Activated naive CD4-positive, alpha-beta T cell treated with Interleukin-2 at 50 U/mL for 16 hours (primary cell): ENCODE results near the gene LIPA.
"Not testable (repeated sequence)": the region's sequence is repeated elsewhere in the genome, so short reads cannot be mapped to it uniquely, and the experiment has no call there.

Experiments used
- DNase-seq: peaks from one replicate; pipeline ENCODE4 v3.0.0-alpha.2; 2020

LIPA gene

GRCh38 chr10:89251409-89252224 lies at the start of gene LIPA:
LIPA (minus strand) TSS chr10:89251775; CDS start chr10:89247648, 4,127 bp downstream.
- peak; percentile 97 for DNase-seq

DNA sequence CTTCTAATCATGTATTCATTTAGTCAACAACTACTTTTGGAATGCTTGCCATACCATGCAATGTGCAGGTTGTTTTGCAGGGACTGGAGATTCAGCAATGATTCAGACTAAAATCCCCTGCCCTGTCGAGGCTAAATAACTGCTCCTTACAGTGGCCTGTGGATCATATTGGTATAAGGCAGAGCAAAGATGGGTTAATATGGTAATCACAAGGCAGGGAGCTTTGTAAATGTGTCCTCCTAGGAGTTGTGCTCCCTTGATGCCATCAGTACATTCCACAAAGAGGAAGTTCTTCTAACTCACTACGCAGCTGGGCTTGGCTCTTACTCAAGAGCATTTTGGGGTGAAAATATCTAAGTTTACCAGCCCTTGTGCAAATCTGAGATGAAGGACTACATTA lies 49.7 kb upstream of the LIPA start:
- DNase-seq = no peak

DNA sequence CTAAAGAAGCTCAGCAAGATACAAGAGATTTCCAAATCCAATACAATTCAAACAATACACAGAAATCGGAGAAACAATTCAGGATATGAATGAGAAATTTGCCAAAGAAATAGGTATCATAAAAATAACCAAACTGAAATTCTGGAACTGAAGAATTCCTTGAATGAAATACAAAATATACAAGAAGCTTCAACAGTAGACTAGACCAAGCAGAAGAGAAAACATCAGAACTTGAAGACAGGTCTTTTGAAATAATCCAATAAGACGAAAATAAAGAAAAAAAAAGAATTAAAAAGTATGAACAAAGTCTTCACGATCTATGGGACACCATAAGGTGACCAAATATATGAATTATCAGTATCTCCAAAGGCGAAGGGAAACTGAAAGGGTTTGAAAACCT lies 47.5 kb upstream of the LIPA start:
- DNase-seq = no peak

GRCh38 chr10:89297791-89298190 lies 46.2 kb upstream of the LIPA start:
- DNase-seq = no peak

GRCh38 chr10:89297356-89297755 lies 45.8 kb upstream of the LIPA start:
- DNase-seq = no peak

- no peak for DNase-seq
Measured at GRCh38 chr10:89296220-89296648, 44.7 kb upstream of the LIPA start.

DNA sequence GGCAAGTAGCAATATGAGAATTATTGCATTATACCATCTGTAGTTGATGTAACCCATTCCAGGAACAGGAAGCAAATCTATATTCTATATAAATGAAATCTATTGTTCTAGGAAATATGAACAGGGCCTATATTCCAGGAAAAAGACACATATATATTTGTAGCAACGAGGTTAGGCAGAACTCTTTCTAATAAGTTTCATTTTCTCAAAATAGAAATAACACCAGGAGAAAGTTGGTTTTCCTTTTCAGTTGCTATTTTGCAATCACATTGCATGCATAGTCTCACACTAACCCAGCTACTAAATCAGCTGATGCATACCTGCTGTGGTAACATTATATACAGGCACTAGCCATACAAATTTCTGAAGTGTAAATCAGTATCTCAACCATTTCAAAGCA lies 44.0 kb upstream of the LIPA start:
- DNase-seq = no peak

GRCh38 chr10:89294721-89295239 lies 43.2 kb upstream of the LIPA start:
- no peak for DNase-seq

DNA sequence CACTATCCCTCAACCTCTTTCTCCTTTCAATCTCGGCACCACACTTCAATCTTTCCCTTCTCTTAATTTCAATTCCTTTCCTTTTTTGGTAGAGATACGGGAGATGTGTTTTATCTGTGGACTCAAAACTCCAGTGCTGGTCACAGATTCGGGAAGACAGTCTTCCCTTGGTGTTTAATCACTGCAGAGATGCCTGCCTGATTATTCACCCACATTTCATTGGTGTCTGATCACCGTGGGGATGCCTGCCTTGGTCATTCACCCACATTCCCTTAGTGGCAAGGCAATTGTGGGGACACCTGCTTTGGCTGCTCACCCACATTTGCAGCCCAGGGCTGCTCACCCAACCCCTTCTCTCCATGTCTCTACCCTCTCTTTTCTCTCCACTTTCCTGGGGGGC lies 33.7 kb upstream of the LIPA start:
- DNase-seq = not testable (repeated sequence)

DNA sequence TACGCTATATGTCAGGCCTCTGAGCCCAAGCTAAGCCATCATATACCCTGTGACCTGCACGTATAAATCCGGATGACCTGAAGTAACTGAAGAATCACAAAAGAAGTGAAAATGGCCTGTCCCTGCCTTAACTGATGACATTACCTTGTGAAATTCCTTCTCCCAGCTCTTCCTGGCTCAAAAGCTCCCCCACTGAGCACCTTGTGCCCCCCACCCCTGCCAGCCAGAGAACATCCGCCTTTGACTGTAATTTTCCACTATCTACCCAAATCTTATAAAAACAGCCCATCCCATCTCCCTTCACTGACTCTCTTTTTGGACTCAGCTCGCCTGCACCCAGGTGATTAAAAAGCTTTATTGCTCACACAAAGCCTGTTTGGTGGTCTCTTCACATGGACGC lies 33.1 kb upstream of the LIPA start:
- not testable (repeated sequence) for DNase-seq

DNA sequence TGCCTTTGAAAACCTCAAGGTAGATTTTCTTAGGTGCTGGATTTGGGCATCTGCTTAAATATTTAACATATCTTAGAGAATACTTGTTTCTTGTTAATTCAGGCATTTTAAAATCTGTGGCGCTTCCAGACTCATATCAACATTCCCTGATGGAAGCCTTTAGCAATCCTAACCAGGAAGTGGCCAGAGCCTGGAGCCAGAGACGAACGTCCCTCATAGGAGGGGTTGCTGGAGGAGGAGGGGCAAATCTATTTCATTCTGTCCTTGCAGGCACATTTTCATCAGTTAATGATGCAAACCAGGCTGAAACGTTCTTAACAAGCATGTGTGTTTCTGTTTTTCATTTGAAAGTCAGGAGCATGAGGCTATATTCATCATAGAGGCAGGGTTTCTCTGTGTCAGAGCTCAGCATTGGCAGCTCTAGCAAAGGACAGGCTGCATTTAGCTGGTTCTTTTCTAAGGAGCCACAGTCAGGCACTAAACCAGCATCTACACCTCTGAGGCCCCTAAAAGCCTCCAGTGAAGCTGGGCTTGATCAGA lies 32.4 kb upstream of the LIPA start:
- no peak for DNase-seq

GRCh38 chr10:89283025-89283935 lies 31.7 kb upstream of the LIPA start:
- no peak for DNase-seq

GRCh38 chr10:89281606-89282395 lies 30.2 kb upstream of the LIPA start:
- no peak for DNase-seq

GRCh38 chr10:89280508-89280907 lies 28.9 kb upstream of the LIPA start:
- DNase-seq = no peak

GRCh38 chr10:89279421-89279869 lies 27.9 kb upstream of the LIPA start:
- no peak for DNase-seq

DNA sequence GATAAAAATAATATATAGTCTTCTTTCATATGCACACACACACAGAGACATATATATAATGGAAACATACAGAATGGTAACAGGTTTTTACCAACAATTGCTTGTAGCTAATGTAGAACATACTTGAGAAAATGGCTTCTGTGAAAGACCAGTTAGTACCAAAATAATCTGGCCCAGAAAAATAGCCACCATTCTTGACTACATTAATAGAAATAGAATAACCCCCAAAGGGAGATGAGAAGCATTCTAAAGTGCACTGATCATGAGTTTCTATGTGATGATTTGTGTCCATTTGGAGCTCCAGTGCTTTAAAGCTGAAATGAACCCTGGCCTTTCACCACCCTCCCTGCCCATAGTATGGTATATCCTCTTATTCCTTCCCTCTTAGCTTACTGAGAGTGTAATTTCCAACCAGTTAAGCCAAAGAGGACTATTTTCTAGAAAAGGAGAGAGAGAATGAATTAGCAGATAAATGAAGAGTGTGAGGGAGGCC lies 27.4 kb upstream of the LIPA start:
- DNase-seq = no peak

GRCh38 chr10:89278034-89278535 lies 26.5 kb upstream of the LIPA start:
- no peak for DNase-seq

GRCh38 chr10:89275383-89275782 lies 23.8 kb upstream of the LIPA start:
- no peak for DNase-seq

DNA sequence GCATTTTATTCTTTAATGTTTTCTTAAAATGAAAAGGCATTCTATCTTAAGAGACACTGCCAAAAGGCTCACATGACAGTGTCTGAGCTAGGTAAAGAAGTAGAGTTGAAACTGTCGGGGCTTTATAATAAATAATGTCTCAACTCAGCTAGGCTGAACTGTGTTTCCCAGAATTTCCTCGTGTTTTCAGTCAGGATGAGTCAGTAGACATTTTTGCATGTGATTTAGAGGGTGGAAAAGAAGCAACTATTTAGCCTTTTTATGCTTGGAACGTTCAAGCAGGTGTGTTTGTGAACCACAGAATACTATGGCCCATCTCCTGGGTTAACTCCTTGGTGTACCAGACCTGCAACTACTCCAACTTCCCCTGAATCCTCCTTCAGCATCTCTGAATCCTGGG lies 23.4 kb upstream of the LIPA start:
- DNase-seq = no peak

GRCh38 chr10:89273680-89274079 lies 22.1 kb upstream of the LIPA start:
- no peak for DNase-seq

- no peak for DNase-seq
Measured at GRCh38 chr10:89271532-89271931, 20.0 kb upstream of the LIPA start.

GRCh38 chr10:89270153-89270483 lies 18.5 kb upstream of the LIPA start:
- no peak for DNase-seq
